ENCODE data around the gene MOV10L1.

Gene MOV10L1

DNA sequence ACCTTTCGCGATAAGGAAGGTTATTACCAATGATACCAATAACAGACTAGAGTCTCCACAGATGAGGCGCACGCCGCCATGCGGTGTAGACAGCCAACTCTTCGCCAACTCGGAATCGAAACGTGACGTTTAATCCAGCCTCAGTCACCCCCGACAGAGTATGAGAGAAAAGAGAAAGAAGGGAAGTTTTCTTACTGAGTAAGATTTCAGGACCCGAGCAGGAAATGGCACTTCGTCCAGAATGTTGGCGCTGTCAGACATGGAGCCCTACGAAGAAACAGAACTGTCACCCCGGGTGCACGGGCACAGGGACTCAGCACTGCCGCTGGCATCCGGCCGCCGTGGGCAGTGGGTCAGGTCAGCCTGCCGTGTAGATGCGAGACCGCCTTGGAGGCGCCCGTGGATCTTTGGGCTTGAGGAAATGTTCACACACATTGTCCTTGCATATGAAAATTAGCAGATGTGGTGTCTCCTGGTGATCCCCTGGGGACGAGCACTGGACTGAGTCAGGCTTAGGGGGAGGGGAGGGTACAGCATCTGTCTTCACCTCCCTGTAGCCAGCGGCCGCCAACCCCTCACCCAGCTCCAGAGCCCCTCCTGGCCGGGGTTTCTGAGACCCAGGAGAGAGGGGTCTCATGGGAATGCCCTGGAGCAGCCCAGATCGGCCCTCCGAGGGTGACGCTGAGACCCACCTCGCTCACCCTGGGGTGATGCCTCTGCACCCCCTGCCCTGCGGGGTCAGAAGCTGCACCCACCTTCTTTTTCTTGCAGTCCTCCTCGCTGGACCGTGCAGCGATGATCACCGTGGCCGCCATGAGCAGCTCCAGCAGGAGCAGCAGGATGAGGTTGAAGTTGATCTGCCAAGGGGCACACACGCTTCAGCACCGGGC is 12.9 kb upstream of the MOV10L1 start:
- H2AFZ ChIP-seq (ENCODE audit: low read depth, low read length) = no peak overlapping the region
- H3K9me3 ChIP-seq (ENCODE audit: insufficient read depth, low read length) = no peaks in the 10 kb centered on the region
- H3K27ac ChIP-seq (ENCODE audit: low read length) = no peak overlapping the region
- no peaks in the 10 kb centered on the region for H3K36me3 ChIP-seq (replicated peaks; ENCODE audit: low read depth, low read length)
- no peak for TF ChIP-seq EZH2phosphoT487 (IDR thresholded peaks at IDR 0.05; ENCODE audit: low read depth)
- TF ChIP-seq, protein P1, sequence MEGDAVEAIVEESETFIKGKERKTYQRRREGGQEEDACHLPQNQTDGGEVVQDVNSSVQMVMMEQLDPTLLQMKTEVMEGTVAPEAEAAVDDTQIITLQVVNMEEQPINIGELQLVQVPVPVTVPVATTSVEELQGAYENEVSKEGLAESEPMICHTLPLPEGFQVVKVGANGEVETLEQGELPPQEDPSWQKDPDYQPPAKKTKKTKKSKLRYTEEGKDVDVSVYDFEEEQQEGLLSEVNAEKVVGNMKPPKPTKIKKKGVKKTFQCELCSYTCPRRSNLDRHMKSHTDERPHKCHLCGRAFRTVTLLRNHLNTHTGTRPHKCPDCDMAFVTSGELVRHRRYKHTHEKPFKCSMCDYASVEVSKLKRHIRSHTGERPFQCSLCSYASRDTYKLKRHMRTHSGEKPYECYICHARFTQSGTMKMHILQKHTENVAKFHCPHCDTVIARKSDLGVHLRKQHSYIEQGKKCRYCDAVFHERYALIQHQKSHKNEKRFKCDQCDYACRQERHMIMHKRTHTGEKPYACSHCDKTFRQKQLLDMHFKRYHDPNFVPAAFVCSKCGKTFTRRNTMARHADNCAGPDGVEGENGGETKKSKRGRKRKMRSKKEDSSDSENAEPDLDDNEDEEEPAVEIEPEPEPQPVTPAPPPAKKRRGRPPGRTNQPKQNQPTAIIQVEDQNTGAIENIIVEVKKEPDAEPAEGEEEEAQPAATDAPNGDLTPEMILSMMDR (IDR thresholded peaks at IDR 0.05; ENCODE audit: low read depth, low read length) = no peak
- H3K4me2 ChIP-seq (ENCODE audit: low read length) = no peak overlapping the region
- no peak overlapping the region for H3K9ac ChIP-seq (ENCODE audit: low read length)
- no peaks in the 10 kb centered on the region for H3K27me3 ChIP-seq (ENCODE audit: low read depth, low read length)
- H3K4me3 ChIP-seq (ENCODE audit: low read length) = no peak overlapping the region
- no peaks in the 10 kb centered on the region for H3K79me2 ChIP-seq (ENCODE audit: low read length)
- no peaks in the 10 kb centered on the region for H3K4me1 ChIP-seq (ENCODE audit: low read length)
- H4K20me1 ChIP-seq (ENCODE audit: insufficient read depth, low read length) = no peaks in the 10 kb centered on the region

DNA sequence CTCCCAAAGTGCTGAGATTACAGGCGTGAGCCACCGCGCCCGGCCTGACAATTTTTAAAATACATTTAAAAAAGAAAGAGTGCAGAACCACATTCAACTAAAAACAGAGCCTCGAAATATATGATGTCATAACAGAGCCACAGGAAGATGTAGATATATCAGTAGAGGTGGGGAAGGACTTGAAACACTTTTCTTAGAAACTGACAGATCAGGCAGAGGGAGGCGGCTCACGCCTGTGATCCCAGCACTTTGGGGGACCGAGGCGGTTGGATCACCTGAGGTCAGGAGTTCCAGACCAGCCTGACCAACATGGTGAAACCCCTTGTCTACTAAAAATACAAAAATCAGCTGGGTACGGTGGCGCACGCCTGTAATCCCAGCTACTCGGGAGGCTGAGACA is 11.6 kb upstream of the MOV10L1 start:
- H3K9ac ChIP-seq (ENCODE audit: low read length) = no peak overlapping the region
- no peaks in the 10 kb centered on the region for H3K9me3 ChIP-seq (ENCODE audit: insufficient read depth, low read length)
- no peak for TF ChIP-seq EZH2phosphoT487 (IDR thresholded peaks at IDR 0.05; ENCODE audit: low read depth)
- TF ChIP-seq, protein P1 (IDR thresholded peaks at IDR 0.05; ENCODE audit: low read depth, low read length) = no peak
- no peaks in the 10 kb centered on the region for H3K4me1 ChIP-seq (ENCODE audit: low read length)
- no peaks in the 10 kb centered on the region for H3K27me3 ChIP-seq (ENCODE audit: low read depth, low read length)
- H3K79me2 ChIP-seq (ENCODE audit: low read length) = no peaks in the 10 kb centered on the region
- no peak overlapping the region for H3K4me2 ChIP-seq (ENCODE audit: low read length)
- no peak overlapping the region for H2AFZ ChIP-seq (ENCODE audit: low read depth, low read length)
- H3K4me3 ChIP-seq (ENCODE audit: low read length) = no peak overlapping the region
- no peaks in the 10 kb centered on the region for H3K36me3 ChIP-seq (replicated peaks; ENCODE audit: low read depth, low read length)
- no peak overlapping the region for H3K27ac ChIP-seq (ENCODE audit: low read length)
- H4K20me1 ChIP-seq (ENCODE audit: insufficient read depth, low read length) = no peaks in the 10 kb centered on the region

DNA sequence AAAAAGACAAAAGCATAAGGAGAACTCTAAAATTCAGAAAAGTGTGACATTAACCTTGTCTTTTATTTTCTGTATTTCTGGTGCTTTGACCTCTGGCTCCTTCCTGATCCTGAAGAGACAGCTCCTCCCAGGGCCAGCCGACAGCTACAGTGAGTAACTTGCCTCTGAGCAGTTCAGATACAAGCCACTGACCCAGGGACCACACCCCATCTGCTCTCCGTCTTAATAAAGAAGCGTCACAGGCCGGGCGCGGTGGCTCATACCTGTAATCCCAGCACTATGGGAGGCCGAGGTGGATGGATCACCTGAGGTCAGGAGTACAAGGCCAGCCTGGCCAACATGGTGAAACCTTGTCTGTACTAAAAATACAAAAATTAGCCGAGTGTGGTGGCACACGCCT is 11.0 kb upstream of the MOV10L1 start:
- H3K4me1 ChIP-seq (ENCODE audit: low read length) = no peaks in the 10 kb centered on the region
- no peak overlapping the region for H3K9ac ChIP-seq (ENCODE audit: low read length)
- H3K27me3 ChIP-seq (ENCODE audit: low read depth, low read length) = no peaks in the 10 kb centered on the region
- no peak overlapping the region for H3K27ac ChIP-seq (ENCODE audit: low read length)
- H3K4me2 ChIP-seq (ENCODE audit: low read length) = no peak overlapping the region
- H3K36me3 ChIP-seq (replicated peaks; ENCODE audit: low read depth, low read length) = no peaks in the 10 kb centered on the region
- no peak for TF ChIP-seq EZH2phosphoT487 (IDR thresholded peaks at IDR 0.05; ENCODE audit: low read depth)
- TF ChIP-seq, protein P1 (IDR thresholded peaks at IDR 0.05; ENCODE audit: low read depth, low read length) = no peak
- no peaks in the 10 kb centered on the region for H4K20me1 ChIP-seq (ENCODE audit: insufficient read depth, low read length)
- no peak overlapping the region for H3K4me3 ChIP-seq (ENCODE audit: low read length)
- H2AFZ ChIP-seq (ENCODE audit: low read depth, low read length) = no peak overlapping the region
- H3K9me3 ChIP-seq (ENCODE audit: insufficient read depth, low read length) = no peaks in the 10 kb centered on the region
- H3K79me2 ChIP-seq (ENCODE audit: low read length) = no peaks in the 10 kb centered on the region

DNA sequence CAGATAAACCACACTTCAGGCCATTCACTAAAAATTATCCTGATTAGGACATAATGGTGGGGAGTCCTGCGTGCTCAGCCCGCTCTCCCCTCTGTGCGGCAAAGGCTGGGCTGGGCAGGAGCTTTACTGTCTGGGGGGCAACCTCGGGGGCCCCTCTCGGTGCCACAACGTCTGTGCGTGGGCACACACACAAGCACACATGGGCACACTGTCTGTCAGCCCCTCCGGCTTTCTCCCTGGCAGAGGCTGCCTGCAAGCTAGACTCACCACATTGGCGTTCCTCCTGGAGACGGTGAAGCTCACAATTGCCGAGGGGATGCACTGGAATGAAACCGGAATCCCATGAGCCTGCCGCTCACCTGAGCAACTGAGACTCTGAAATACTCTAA is 9.7 kb upstream of the MOV10L1 start:
- H3K9ac ChIP-seq (ENCODE audit: low read length) = no peak overlapping the region
- no peak overlapping the region for H3K27ac ChIP-seq (ENCODE audit: low read length)
- no peaks in the 10 kb centered on the region for H3K36me3 ChIP-seq (replicated peaks; ENCODE audit: low read depth, low read length)
- H2AFZ ChIP-seq (ENCODE audit: low read depth, low read length) = no peak overlapping the region
- H3K4me3 ChIP-seq (ENCODE audit: low read length) = no peak overlapping the region
- no peak for TF ChIP-seq EZH2phosphoT487 (IDR thresholded peaks at IDR 0.05; ENCODE audit: low read depth)
- TF ChIP-seq, protein P1 (IDR thresholded peaks at IDR 0.05; ENCODE audit: low read depth, low read length) = no peak
- no peaks in the 10 kb centered on the region for H3K9me3 ChIP-seq (ENCODE audit: insufficient read depth, low read length)
- H3K4me2 ChIP-seq (ENCODE audit: low read length) = no peak overlapping the region
- no peaks in the 10 kb centered on the region for H4K20me1 ChIP-seq (ENCODE audit: insufficient read depth, low read length)
- H3K27me3 ChIP-seq (ENCODE audit: low read depth, low read length) = no peaks in the 10 kb centered on the region
- no peaks in the 10 kb centered on the region for H3K79me2 ChIP-seq (ENCODE audit: low read length)
- H3K4me1 ChIP-seq (ENCODE audit: low read length) = no peaks in the 10 kb centered on the region
